Cardiac muscle cell (in vitro differentiated cells and primary cell): ENCODE data around the gene SGCG. TPM values are rescaled to one million over a fixed set of nuclear protein-coding genes. Genes with fewer than 3 reads are reported as not detected.
"Not testable (repeated sequence)": the region's sequence is repeated elsewhere in the genome, so short reads cannot be mapped to it uniquely, and the experiment has no call there.

Source experiments
- DNase-seq, 2 donors: peaks; one replicate each; pipeline versions ENCODE4 v3.0.0 to v3.0.0-alpha.2; 2010 to 2017; ENCODE audit warnings: low read depth in 1 of 2, low spot score in 1 of 2
- H3K27ac ChIP-seq: fragments of 200-600 bp; sonication (generic); 2 replicates; pipeline ENCODE4 v1.5.1; 2016
- H3K27me3 ChIP-seq: fragments of 200-600 bp; sonication (generic); 2 replicates; pipeline ENCODE4 v1.6.0; 2016; ENCODE audit warnings: control low read depth
- H3K36me3 ChIP-seq: fragments of 200-600 bp; sonication (generic); 2 replicates; pipeline ENCODE4 v1.5.1; 2016; ENCODE audit warnings: control low read depth
- H3K4me1 ChIP-seq: fragments of 200-600 bp; sonication (generic); 2 replicates; pipeline ENCODE4 v1.8.1; 2017; ENCODE audit warnings: low read depth, mild to moderate bottlenecking, mixed run types
- H3K4me3 ChIP-seq: fragments of 200-600 bp; sonication (generic); 2 replicates; pipeline ENCODE4 v1.5.1; 2016; ENCODE audit warnings: mild to moderate bottlenecking
- H3K9me3 ChIP-seq: fragments of 200-600 bp; sonication (generic); 2 replicates; pipeline ENCODE4 v1.5.1; 2017; ENCODE audit warnings: low read depth, mild to moderate bottlenecking, control low read depth
- polyA plus RNA-seq: library from polyadenylated mRNA; unstranded; fragments of >200 nt; fragmentation: Nextera tagmentation; extraction: Ambion mirVana; gene quantifications from 2 replicates; pipeline ENCODE4 v1.2.1, GENCODE V29; 2016
- total RNA-seq: library from RNA; depleted of rRNA; stranded (reverse); fragments of >200 nt; gene quantifications from 2 replicates; pipeline ENCODE4 v1.2.3, GENCODE V29; 2016
- TF ChIP-seq, protein P1 (sequence below): IDR thresholded peaks from 2 replicates; pipeline ENCODE4 v1.5.1; 2012; ENCODE audit warnings: low read depth, mild to moderate bottlenecking, low read length

The SGCG gene
- total and polyA plus RNA-seq, 2 experiments from 2014 or later: 0.09 TPM; not detected in 1

DNA sequence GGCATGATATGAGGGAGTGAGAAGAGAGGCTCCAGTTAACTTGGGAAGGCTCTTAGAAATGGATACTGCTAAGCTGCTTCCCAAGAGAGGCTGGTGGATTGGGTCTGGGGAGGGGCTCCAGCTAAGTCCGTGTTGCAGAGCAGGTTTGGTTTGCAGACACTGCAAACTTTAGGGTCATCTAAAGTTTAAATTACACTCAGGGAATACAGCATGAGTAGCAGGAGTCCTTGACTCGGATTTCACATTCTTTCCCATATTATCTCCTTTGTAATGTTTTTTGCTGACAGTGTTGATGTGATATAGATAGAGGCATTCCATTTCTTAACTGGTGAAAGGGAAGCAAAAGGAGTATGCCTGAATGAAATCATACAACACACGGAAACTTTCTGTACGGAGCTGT is 31.9 kb downstream of the SGCG start:
- H3K4me1 ChIP-seq: no peaks in the 10 kb centered on the region
- H3K9me3 ChIP-seq: no peaks in the 10 kb centered on the region
- peak in 1 of 2 donors; percentile 9 for DNase-seq
- H3K36me3 ChIP-seq: no peaks in the 10 kb centered on the region
- H3K27me3 ChIP-seq: no peaks in the 10 kb centered on the region
- H3K4me3 ChIP-seq: no peak overlapping the region
- TF ChIP-seq, protein P1, sequence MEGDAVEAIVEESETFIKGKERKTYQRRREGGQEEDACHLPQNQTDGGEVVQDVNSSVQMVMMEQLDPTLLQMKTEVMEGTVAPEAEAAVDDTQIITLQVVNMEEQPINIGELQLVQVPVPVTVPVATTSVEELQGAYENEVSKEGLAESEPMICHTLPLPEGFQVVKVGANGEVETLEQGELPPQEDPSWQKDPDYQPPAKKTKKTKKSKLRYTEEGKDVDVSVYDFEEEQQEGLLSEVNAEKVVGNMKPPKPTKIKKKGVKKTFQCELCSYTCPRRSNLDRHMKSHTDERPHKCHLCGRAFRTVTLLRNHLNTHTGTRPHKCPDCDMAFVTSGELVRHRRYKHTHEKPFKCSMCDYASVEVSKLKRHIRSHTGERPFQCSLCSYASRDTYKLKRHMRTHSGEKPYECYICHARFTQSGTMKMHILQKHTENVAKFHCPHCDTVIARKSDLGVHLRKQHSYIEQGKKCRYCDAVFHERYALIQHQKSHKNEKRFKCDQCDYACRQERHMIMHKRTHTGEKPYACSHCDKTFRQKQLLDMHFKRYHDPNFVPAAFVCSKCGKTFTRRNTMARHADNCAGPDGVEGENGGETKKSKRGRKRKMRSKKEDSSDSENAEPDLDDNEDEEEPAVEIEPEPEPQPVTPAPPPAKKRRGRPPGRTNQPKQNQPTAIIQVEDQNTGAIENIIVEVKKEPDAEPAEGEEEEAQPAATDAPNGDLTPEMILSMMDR: no peak
- no peak overlapping the region for H3K27ac ChIP-seq

DNA sequence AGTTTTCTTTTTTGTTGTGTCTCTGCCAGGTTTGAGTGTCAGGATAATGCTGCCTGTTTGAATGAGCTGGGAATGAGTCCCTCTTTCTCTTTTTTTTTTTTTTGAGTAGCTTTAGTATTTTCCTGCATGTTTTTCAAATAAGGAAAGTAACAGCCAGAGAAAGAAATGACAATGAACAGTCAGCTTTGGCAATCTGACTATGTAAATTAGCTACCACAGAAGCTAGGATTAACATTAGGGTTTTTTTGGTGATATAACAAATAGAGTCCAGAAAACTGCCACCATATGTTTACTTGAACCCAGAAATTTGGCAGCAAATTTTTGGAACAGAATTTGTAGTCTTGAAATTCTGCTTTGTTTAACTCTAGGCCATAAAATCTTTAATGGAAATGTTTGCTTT is 50.5 kb downstream of the SGCG start:
- no peaks in the 10 kb centered on the region for H3K36me3 ChIP-seq
- no peak overlapping the region for H3K4me3 ChIP-seq
- TF ChIP-seq, protein P1: no peak
- no peaks in the 10 kb centered on the region for H3K9me3 ChIP-seq
- DNase-seq: no peak
- no peaks in the 10 kb centered on the region for H3K27me3 ChIP-seq
- H3K27ac ChIP-seq: no peak overlapping the region
- H3K4me1 ChIP-seq: no peaks in the 10 kb centered on the region

DNA sequence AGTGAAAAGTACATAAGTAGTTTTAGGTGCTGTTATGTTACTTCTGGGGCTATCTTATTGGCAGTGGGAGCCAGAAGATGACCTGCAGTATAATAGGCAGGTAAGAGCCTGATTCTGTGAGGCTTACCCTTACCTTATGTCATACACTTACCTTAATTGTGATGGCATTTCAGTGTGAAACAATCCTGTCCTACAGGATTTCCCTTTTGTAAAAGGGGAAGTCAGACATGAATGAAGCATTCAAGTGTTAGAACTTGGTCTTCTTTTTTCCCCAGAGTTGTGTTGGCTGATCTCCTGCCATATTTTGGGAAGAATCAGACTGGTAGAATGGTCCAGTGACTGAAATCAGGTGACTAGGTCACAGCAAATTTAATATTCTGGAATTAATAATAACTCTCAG is 55.2 kb downstream of the SGCG start:
- Histone ChIP-seq H3K9me3 (no peaks in the 10 kb centered on the region), H3K4me3 (no peak overlapping the region), H3K27me3 (no peaks in the 10 kb centered on the region), H3K4me1 (no peaks in the 10 kb centered on the region), H3K36me3 (no peaks in the 10 kb centered on the region), H3K27ac (no peak overlapping the region)
- TF ChIP-seq, protein P1: no peak
- DNase-seq: no peak

DNA sequence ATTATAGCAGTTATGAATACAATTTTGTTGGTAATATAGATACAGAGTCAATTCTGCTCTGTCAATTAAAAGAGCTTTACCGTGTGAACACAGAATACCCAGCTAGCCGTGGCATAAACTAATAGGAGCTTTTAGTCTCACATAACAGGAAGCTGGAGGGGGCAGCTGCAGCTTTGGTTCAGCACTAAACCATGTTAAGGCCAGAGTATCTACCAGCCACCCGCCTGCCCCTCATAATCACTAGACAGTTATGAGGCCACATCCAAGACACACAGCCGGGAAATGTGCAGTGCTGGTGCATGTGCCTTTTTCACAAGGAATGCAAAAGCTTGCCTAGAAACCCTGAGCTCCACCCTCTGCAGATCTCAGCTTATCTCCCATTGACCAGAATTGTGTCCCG is 62.3 kb downstream of the SGCG start:
- TF ChIP-seq, protein P1: no peak
- Histone ChIP-seq H3K4me1 (no peaks in the 10 kb centered on the region), H3K4me3 (no peak overlapping the region), H3K36me3 (no peaks in the 10 kb centered on the region), H3K27ac (no peak overlapping the region), H3K27me3 (no peaks in the 10 kb centered on the region), H3K9me3 (no peaks in the 10 kb centered on the region)
- DNase-seq: no peak

DNA sequence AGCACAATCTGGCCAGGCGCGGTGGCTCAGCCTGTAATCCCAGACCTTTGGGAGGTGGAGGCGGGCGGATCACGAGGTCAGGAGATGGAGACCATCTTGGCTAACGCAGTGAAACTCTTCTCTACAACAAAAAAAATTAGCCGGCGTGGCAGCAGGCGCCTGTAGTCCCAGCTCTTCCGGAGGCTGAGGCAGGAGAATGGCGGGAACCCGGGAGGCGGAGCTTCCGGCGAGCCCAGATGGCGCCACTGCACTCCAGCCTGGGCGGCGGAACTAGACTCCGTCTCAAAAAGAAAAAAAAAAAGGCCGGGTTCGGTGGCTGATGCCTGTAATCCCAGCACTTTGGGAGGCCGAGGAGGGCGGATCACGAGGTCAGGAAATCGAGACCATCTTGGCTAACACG is 67.6 kb downstream of the SGCG start:
- H3K27me3 ChIP-seq, H3K4me1 ChIP-seq, H3K9me3 ChIP-seq, H3K36me3 ChIP-seq, DNase-seq, H3K27ac ChIP-seq, H3K4me3 ChIP-seq: not testable (repeated sequence)

DNA sequence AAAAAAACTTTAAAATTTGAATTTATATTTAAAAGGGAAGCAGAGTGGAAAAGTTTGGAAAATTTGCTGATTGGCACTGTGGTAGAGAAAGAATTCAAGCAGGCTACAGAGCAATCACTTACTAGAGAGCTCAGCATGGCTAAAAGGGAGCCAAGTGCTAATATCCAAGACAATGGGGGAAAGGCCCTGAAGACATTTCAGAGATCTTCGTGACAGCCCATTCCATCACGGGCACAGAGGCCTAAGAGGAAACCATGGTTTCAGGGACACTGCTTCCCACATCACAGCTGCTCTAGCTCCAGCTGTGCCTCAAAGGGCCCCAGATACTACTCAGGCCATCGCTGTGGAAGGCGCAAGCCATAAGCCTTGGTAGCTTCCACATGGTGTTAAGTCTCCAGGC is 73.7 kb downstream of the SGCG start:
- no peaks in the 10 kb centered on the region for H3K9me3 ChIP-seq
- no peak overlapping the region for H3K4me3 ChIP-seq
- no peaks in the 10 kb centered on the region for H3K36me3 ChIP-seq
- DNase-seq: no peak
- H3K4me1 ChIP-seq: no peaks in the 10 kb centered on the region
- no peak overlapping the region for H3K27ac ChIP-seq
- TF ChIP-seq, protein P1: no peak
- no peaks in the 10 kb centered on the region for H3K27me3 ChIP-seq
